K562 (cell line): ENCODE results near the gene SOX8. TPM values are rescaled to one million over a fixed set of nuclear protein-coding genes. Genes with fewer than 3 reads are reported as not detected.

ENCODE experiments used
- ATF1 ChIP-seq, 2 experiments: fragments of 450-650 bp in 1 of 2; IDR thresholded peaks; 2 replicates each; pipeline ENCODE4 v1.6.1; 2016; ENCODE audit warnings: missing compliant biosample characterization in 1 of 2, missing genetic modification characterization in 1 of 2
- ATF7 ChIP-seq: fragments of 450-650 bp; IDR thresholded peaks from 2 replicates; pipeline ENCODE4 v1.7.1; 2014; ENCODE audit warnings: mild to moderate bottlenecking, moderate library complexity
- CBX1 ChIP-seq: sonication (generic); IDR thresholded peaks from 2 replicates; pipeline ENCODE4 v1.6.1; 2016; ENCODE audit warnings: antibody characterized with exemption, low read depth, mild to moderate bottlenecking
- HLTF ChIP-seq: fragments of 450-650 bp; IDR thresholded peaks from 2 replicates; pipeline ENCODE4 v1.6.1; 2016
- MAFG ChIP-seq: fragments of 450-650 bp; conservative IDR thresholded peaks from 2 replicates; pipeline ENCODE4 v1.6.1; 2016; ENCODE audit warnings: missing genetic modification characterization, missing compliant biosample characterization
- MAX ChIP-seq: sonication (generic); formaldehyde crosslinking; IDR thresholded peaks from 2 replicates; pipeline ENCODE4 v1.9.0; 2022; ENCODE audit warnings: mild to moderate bottlenecking, missing genetic modification reagents
- NBN ChIP-seq: fragments of 450-650 bp; IDR thresholded peaks from 2 replicates; pipeline ENCODE4 v1.6.1; 2016; ENCODE audit warnings: low read depth, mild to moderate bottlenecking
- NFE2 ChIP-seq: IDR thresholded peaks from 2 replicates; pipeline ENCODE4 v1.6.1; 2014; ENCODE audit warnings: antibody characterized with exemption, low read depth
- SMAD3 ChIP-seq: fragments of 450-650 bp; formaldehyde crosslinking; conservative IDR thresholded peaks from 2 replicates; pipeline ENCODE4 v1.4.0; 2020; ENCODE audit warnings: mild to moderate bottlenecking
- TAF9B ChIP-seq: fragments of 450-650 bp; IDR thresholded peaks from 2 replicates; pipeline ENCODE4 v1.6.1; 2018; ENCODE audit warnings: mild to moderate bottlenecking; ENCODE audit not compliant: partially characterized antibody
- TEAD4 ChIP-seq, 2 experiments: sonication (generic) in 1 of 2; formaldehyde crosslinking in 1 of 2; IDR thresholded peaks; 2 replicates each; pipeline versions ENCODE4 v1.6.1 to v1.8.0; 2012 to 2022; ENCODE audit warnings: borderline replicate concordance in 1 of 2, inconsistent platforms in 1 of 2, low read length in 1 of 2, mild to moderate bottlenecking in 1 of 2, missing genetic modification reagents in 1 of 2
- ZBTB7A ChIP-seq: IDR thresholded peaks from 2 replicates; pipeline ENCODE4 v1.6.1; 2011; ENCODE audit warnings: low read depth, mild to moderate bottlenecking, low read length, moderate library complexity, borderline replicate concordance; ENCODE audit not compliant: control insufficient read depth
- ZNF143 ChIP-seq: sonication (generic); formaldehyde crosslinking; IDR thresholded peaks from 2 replicates; pipeline ENCODE4 v1.9.0; 2022; ENCODE audit warnings: mild to moderate bottlenecking, missing genetic modification reagents
- ZNF282 ChIP-seq: sonication (generic); formaldehyde crosslinking; IDR thresholded peaks from 2 replicates; pipeline ENCODE4 v1.8.1; 2023; ENCODE audit warnings: missing genetic modification reagents
- ZNF512 ChIP-seq: IDR thresholded peaks from 2 replicates; pipeline ENCODE4 v1.6.1; 2016; ENCODE audit warnings: missing genetic modification characterization, missing compliant biosample characterization
- polyA plus RNA-seq, 8 experiments: library from polyadenylated mRNA; depleted of rRNA in 4 of 8; stranded (reverse) in 5 of 8; unstranded in 3 of 8; fragments of >200 nt; fragmentation: Nextera tagmentation in 2 of 8; fragmentation: Illumina TruSeq in 1 of 8; extraction: Ambion mirVana in 2 of 8; extraction: Trizol in 1 of 8; gene quantifications; 2 replicates each; pipeline versions ENCODE4 v1.2.1 to v1.2.3, GENCODE V29; 2011 to 2014; ENCODE audit warnings: inconsistent platforms in 1 of 8, missing spikeins in 1 of 8
- total RNA-seq, 7 experiments: library from RNA; depleted of rRNA in 6 of 7; stranded (reverse); fragments of >200 nt in 6 of 7; fragmentation: Illumina TruSeq in 2 of 7; extraction: Trizol in 2 of 7; gene quantifications; 2 replicates each; pipeline versions ENCODE4 v1.2.1 to v1.2.3, GENCODE V29; 2011 to 2021; ENCODE audit warnings: low replicate concordance in 1 of 7
- TF ChIP-seq, protein P1 (sequence below): fragments of 450-650 bp; IDR thresholded peaks from 2 replicates; pipeline ENCODE4 v1.6.1; 2016; ENCODE audit warnings: low read depth

Gene SOX8
- total and polyA plus RNA-seq, 9 of the 15 experiments (the other 6 are each of a cell fraction or from before 2014, with no cell fraction given) = 0.07 to 0.15 (median 0.15) TPM; not detected in 6

DNA sequence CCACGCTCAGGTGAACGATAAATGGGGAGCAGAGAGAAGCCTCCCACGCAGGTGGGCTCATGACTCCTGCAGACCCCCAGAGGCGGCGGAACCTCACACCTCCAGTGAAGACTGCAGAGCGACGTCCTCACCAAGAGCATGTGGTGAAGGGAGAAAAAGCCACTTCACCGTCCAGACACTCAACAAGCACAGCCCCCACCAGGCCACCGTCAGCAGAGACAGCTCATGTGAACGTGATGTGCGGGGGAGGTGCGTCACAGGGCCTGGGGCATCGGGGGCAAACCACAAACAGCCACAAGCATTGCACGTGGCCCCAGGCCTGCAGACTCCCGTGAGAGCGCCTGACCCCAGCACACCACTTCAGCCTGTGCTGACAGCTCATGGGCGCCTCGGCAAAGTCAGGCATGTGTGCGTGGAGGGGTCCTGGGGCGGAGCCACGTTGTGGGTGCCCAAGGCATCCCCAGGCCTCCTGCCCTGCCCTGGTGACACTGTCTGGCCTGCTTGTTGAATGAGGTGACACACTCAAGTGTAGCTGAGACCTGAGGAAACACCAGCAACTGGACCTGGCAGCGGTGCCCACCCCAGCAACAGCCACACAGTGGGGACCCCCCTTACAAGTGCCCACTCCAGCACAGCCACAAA, 29.8 kb upstream of the SOX8 start (continued):
- TF ChIP-seq ZNF512 = no peak
- no peak for TF ChIP-seq NBN
- no peak for TF ChIP-seq MAFG (tag)
- TF ChIP-seq, protein P1, sequence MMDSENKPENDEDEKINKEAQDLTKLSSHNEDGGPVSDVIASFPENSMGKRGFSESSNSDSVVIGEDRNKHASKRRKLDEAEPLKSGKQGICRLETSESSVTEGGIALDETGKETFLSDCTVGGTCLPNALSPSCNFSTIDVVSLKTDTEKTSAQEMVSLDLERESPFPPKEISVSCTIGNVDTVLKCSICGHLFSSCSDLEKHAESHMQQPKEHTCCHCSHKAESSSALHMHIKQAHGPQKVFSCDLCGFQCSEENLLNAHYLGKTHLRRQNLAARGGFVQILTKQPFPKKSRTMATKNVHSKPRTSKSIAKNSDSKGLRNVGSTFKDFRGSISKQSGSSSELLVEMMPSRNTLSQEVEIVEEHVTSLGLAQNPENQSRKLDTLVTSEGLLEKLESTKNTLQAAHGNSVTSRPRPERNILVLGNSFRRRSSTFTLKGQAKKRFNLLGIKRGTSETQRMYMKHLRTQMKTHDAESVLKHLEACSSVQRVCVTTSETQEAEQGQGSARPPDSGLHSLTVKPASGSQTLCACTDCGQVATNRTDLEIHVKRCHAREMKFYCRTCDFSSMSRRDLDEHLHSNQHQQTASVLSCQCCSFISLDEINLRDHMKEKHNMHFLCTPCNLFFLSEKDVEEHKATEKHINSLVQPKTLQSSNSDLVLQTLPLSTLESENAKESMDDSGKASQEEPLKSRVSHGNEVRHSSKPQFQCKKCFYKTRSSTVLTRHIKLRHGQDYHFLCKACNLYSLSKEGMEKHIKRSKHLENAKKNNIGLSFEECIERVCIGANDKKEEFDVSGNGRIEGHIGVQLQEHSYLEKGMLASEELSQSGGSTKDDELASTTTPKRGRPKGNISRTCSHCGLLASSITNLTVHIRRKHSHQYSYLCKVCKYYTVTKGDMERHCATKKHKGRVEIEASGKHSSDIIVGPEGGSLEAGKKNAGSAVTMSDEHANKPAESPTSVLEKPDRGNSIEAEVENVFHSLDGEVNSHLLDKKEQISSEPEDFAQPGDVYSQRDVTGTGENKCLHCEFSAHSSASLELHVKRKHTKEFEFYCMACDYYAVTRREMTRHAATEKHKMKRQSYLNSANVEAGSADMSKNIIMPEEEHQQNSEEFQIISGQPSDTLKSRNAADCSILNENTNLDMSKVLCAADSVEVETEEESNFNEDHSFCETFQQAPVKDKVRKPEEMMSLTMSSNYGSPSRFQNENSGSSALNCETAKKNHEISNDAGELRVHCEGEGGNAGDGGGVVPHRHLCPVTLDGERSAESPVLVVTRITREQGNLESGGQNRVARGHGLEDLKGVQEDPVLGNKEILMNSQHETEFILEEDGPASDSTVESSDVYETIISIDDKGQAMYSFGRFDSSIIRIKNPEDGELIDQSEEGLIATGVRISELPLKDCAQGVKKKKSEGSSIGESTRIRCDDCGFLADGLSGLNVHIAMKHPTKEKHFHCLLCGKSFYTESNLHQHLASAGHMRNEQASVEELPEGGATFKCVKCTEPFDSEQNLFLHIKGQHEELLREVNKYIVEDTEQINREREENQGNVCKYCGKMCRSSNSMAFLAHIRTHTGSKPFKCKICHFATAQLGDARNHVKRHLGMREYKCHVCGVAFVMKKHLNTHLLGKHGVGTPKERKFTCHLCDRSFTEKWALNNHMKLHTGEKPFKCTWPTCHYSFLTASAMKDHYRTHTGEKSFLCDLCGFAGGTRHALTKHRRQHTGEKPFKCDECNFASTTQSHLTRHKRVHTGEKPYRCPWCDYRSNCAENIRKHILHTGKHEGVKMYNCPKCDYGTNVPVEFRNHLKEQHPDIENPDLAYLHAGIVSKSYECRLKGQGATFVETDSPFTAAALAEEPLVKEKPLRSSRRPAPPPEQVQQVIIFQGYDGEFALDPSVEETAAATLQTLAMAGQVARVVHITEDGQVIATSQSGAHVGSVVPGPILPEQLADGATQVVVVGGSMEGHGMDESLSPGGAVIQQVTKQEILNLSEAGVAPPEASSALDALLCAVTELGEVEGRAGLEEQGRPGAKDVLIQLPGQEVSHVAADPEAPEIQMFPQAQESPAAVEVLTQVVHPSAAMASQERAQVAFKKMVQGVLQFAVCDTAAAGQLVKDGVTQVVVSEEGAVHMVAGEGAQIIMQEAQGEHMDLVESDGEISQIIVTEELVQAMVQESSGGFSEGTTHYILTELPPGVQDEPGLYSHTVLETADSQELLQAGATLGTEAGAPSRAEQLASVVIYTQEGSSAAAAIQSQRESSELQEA = peak; percentile 81
- peak; percentile 62; the same call in 1 of the 2 replicates for TF ChIP-seq ATF7
- TF ChIP-seq ATF1 (CRISPR knock-in tag; IDR thresholded peaks at IDR 0.05) = no peak
- peak; percentile 73 for TF ChIP-seq ATF1 (tag; IDR thresholded peaks at IDR 0.05)
- no peak for TF ChIP-seq HLTF
- TF ChIP-seq SMAD3 (CRISPR knock-in tag) = no peak
- TF ChIP-seq TAF9B = peak; percentile 41
- TF ChIP-seq ZBTB7A = 0 out of 2 replicates have a peak, but pooled peaks have one; percentile 32
- 0 out of 2 replicates have a peak, but pooled peaks have one; percentile 11 for TF ChIP-seq NFE2
- TF ChIP-seq MAX = peak; percentile 99
- peak; percentile 62; the same call in 1 of the 2 replicates for TF ChIP-seq CBX1
- TF ChIP-seq TEAD4 (IDR thresholded peaks at IDR 0.05; ENCODE audit: low read length) = 0 out of 2 replicates have a peak, but pooled peaks have one; percentile 27
- TF ChIP-seq TEAD4 (CRISPR knock-in tag; IDR thresholded peaks at IDR 0.05; ENCODE audit: borderline replicate concordance) = no peak
- peak; percentile 55; the same call in 1 of the 2 replicates for TF ChIP-seq ZNF143 (CRISPR knock-in tag)
- no peak for TF ChIP-seq ZNF282 (CRISPR knock-in tag)
